Stomach (tissue), 4 donors: ENCODE data around the gene CD68.
A peak's percentile ranks its signal among the peaks of the same experiment; 100 is the strongest.

Source experiments
- EP300 ChIP-seq: sonication (generic); formaldehyde crosslinking; IDR thresholded peaks from one replicate; pipeline ENCODE4 v1.6.1; 2017; ENCODE audit warnings: antibody characterized with exemption
- POLR2AphosphoS5 ChIP-seq, 3 donors: sonication (generic); formaldehyde crosslinking; IDR thresholded peaks; one replicate each; pipeline ENCODE4 v1.6.1; 2016; ENCODE audit warnings: antibody characterized with exemption in 3 of 3
- TF ChIP-seq, protein P1 (sequence below), 7 experiments: fragments of 450-650 bp in 4 of 7; fragments of 200-600 bp in 3 of 7; sonication (generic) in 3 of 7; IDR thresholded peaks; one replicate each; pipeline ENCODE4 v1.5.1; 2016 to 2019; ENCODE audit warnings: antibody characterized with exemption in 7 of 7, control low read depth in 2 of 7, mild to moderate bottlenecking in 1 of 7

DNA sequence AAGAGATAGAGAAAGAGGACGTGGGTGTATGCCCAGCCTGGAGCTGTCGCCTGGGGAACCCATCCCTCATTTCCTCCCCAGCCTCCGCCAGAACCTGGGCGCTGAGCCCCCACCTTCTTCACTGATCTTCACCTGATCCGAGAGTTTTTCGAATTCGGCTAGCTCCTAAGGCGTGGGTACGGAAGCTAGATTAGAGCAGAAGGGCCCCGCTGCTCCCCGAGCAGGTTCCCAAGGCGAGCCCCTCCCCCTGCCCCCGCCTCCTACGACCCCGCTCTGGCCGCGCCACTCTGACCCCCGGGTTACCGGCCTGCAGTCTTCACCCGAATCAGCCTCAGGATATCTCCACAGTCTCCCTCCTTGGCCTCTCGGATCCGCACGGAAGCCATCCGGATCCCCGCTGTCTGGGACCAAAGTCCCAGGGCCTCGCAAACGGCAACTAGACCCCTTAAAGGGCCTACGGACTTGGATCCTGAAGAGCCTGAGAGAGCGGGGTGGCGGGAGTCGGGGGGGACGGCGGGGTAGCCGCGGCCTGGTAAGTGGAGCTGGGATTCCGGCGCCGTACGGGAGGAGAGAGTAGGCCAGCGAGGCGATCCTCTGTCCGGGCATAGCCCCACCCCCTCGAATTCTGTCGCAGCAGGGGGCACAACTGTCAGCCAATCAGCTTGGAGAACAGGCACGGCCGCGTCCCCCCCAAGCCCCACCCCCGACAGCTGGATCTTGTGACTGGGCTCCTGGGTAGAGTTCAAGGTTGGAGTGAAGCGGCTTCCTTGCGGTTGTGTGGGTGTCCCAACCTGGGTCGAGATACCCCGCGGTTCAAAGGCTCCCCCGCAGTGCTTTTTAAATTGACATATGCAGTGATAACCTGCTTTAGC lies 48.0 kb downstream of the CD68 start, which contains the start of gene SAT2:
- TF ChIP-seq, protein P1, sequence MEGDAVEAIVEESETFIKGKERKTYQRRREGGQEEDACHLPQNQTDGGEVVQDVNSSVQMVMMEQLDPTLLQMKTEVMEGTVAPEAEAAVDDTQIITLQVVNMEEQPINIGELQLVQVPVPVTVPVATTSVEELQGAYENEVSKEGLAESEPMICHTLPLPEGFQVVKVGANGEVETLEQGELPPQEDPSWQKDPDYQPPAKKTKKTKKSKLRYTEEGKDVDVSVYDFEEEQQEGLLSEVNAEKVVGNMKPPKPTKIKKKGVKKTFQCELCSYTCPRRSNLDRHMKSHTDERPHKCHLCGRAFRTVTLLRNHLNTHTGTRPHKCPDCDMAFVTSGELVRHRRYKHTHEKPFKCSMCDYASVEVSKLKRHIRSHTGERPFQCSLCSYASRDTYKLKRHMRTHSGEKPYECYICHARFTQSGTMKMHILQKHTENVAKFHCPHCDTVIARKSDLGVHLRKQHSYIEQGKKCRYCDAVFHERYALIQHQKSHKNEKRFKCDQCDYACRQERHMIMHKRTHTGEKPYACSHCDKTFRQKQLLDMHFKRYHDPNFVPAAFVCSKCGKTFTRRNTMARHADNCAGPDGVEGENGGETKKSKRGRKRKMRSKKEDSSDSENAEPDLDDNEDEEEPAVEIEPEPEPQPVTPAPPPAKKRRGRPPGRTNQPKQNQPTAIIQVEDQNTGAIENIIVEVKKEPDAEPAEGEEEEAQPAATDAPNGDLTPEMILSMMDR (IDR thresholded peaks at IDR 0.05) = no peak
- TF ChIP-seq EP300 = no peak
- TF ChIP-seq POLR2AphosphoS5 (IDR thresholded peaks at IDR 0.05) = peak; percentile 15 to 83 (median 75)
